GM19467 (cell line): ENCODE measurements around the gene NOXRED1.

Experiments
- ATAC-seq: cut with Tn5 transposase; IDR thresholded peaks from one replicate; pipeline ENCODE4 v1.9.1; 2021; ENCODE audit warnings: mild to moderate bottlenecking, moderate library complexity; ENCODE audit not compliant: unreplicated experiment

NOXRED1 gene

GRCh38 chr14:77346495-77346894 lies 76.8 kb downstream of the NOXRED1 start:
- no peak for ATAC-seq

DNA sequence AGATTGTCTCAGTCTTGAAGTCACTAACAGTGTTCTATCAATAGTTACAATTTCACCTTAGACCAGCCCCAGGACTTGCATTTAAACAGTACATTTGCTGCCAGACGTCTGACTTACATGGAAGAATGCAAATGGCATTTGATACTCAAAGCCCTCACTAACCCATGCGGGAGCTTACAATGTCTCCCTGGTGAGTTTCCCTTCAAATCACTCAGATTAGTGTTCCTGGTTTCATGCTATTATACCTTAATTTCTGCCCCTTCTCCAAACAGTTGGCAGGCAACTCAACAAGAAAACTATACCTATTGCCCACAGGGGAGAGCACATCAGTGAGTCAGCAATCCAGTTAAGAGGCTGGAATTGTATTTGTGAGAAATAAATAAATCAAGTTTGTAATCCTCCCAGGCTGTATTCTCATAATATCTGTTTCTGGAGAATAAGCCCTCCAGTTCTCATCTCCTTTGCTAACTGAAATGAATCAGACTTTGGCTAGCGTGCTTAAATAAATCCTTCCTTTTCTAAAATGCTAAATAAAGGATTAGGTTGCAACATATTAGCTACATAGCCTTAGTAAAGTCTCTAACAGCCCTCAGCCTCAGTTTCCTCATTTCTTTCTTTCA lies 78.8 kb downstream of the NOXRED1 start:
- ATAC-seq = no peak
